GM19043 (cell line): ENCODE data around the gene NXPE2.
"Not testable (repeated sequence)": the region's sequence is repeated elsewhere in the genome, so short reads cannot be mapped to it uniquely, and the experiment has no call there.

Experiments
- ATAC-seq: cut with Tn5 transposase; IDR thresholded peaks from one replicate; pipeline ENCODE4 v1.9.1; 2021; ENCODE audit warnings: low read depth; ENCODE audit not compliant: unreplicated experiment

Gene NXPE2

DNA sequence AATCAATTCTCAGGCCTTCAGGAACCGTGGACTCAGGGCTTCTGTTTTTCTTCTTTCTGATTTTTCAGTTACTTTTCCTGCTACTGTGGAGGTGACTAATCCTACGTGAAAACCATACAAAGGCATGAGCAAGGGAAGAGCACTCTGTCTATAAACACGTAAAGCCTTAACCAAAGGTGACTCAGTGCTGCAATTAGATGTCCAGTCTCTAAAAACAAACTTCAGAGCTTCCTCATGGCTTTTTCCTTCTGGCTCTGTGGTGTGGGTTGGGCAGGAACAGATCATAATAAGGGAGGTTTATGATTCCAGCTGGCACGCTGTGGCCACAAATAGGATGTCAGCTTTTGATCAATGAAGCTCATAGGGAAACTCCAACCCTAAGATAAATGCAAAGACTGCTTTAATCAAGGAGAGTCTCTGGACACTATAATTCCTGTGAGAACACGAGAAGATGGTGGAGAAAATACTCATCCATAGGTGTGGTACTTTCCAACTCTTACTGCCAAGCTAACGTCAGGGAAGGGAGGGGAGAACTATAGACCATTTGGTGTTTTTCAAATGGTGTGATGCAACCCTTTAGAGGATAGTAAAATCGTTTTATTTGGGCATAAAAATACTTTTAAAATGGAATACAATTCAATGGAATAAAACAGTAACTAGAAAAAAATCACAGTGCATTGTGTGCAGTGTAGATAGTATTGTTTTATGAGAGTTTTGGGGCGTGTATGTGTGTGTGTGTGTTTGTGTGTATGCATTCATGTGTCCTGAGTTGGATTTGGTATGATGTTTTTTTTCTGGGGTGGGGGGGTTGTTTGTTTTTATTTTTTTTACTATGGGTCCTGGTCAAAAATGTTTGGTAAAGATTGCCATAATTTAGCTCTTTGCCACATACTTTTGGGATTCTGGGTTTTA is at the start of gene NXPE2:
NXPE2 (plus strand) TSS at position 403 of the 912 bp plus-strand sequence; CDS start at position 452, 49 bp downstream.
- ATAC-seq, result no peak

DNA sequence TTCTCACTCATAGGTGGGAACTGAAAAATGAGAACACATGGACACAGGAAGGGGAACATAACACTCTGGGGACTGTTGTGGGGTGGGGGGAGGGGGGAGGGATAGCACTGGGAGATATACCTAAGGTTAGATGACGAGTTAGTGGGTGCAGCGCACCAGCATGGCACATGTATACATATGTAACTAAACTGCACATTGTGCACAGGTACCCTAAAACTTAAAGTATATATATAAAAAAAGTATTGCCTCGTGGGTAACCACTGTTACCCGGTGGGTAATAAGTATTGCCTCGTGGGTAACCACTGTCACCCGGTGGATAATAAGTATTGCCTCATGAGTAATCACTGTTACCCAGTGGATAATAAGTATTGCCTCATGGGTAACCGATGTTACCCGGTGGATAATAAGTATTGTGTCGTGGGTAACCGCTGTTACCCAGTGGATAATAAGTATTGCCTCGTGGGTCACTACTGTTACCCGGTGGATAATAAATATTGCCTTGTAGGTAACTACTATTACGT is 46.8 kb upstream of the NXPE2 start:
- not testable (repeated sequence) for ATAC-seq

DNA sequence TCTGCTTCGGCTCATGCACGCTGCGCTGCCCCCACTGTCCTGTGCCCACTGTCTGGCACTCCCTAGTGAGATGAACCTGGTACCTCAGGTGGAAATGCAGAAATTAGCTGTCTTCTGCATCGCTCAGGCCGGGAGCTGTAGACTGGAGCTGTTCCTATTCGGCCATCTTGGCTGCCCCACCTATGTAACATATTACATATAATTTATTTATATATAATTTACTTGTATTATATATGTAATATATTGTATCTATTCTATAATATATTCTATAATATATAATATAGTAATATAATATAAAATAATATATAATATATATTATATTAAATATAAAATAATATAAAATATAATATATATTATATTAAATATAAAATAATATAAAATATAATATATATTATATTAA is 38.9 kb upstream of the NXPE2 start:
- ATAC-seq, result not testable (repeated sequence)

DNA sequence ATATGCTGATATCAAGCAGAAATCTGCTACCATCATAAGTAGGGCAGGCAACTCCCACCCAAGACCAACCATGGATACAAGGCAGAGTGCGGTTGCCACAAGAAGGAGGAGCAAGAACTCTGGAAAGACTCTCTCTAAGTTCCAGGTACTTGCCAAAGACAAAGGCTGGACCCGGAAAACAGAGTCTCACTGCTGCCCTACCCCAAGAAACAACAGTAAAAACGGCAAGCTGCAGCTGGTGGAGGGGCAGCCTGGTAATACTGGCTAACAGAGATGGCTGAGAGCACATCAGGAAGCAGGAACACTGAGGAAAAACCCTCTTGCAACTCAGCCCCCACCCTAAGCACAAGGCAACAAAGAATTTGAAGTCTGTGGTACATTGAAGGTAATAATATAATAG is 27.7 kb upstream of the NXPE2 start:
- ATAC-seq, result no peak

DNA sequence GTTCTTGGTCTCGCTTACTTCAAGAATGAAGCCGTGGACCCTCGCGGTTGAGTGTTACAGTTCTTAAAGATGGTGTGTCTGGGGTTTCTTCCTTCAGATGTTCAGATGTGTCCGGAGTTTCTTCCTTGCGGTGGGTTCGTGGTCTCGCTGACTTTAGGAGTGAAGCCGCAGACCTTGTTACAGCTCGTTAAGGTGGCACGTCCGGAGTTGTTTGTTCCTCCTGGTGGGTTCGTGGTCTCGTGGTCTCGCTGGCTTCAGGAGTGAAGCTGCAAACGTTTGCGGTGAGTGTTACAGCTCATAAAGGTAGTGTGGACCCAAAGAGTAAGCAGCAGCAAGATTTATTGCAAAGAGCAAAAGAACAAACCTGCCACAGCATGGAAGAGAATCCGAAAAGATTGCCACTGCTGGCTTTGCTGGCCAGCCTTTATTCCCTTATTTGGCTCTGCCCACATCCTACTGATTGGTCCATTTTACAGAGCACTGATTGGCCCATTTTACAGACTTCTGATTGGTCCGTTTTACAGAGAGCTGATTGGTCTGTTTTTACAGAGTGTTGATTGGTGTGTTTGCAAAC is 27.1 kb upstream of the NXPE2 start:
- no peak for ATAC-seq

DNA sequence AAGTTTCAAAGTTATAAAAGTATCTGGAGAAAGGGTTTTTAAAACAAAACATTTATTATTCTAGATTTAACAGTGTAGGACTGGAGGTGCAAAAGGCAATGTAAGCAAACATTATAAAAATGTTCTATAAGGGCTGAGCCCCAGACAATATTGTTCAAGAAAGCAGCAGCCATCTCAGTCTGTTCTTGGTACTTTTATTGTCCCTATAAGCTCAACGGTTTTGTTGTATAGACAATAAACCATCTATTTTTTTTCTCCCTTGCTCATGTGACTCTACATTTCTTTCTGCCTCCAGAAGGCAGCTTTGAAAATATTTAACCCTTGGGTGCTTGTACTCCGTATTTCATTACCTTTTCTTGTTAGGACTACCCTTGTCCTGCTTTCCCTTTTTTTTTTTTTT is 25.2 kb upstream of the NXPE2 start:
- no peak for ATAC-seq

DNA sequence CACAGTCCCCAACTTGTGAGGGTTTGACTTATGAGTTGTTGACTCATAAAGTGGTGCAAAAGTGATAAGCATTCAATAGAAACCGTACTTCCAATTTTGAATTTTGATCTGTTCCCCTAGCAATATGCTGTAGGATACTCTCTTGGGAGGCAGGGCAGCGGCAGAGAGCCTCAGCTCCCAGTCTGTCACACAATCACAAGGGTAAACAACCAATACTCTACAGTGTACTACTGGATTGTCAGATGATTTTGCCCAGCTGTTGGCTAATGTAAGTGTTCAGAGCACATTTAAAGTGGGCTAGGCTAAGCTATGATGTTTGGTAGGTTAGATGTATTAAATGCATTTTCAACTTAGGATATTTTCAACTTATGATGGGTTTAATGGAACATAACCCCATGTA is 13.7 kb upstream of the NXPE2 start:
- no peak for ATAC-seq

DNA sequence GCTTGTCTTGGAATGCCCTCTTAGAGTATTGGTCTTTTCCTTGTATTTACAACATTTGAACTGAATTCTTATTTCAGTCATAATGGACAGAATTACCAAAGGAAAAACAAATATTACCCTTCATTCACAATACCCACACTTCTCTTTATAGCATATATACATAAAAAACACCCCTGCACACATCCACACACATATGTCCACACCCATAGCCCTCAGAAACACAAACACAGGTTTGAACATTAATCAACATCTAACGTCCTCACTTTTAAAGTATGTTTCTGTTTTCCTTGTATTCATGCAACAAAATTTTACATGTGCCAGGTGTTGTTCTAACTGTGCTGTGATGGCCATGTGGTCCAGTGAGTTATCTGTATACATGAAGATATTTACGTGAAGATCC is 11.6 kb upstream of the NXPE2 start:
- no peak for ATAC-seq

DNA sequence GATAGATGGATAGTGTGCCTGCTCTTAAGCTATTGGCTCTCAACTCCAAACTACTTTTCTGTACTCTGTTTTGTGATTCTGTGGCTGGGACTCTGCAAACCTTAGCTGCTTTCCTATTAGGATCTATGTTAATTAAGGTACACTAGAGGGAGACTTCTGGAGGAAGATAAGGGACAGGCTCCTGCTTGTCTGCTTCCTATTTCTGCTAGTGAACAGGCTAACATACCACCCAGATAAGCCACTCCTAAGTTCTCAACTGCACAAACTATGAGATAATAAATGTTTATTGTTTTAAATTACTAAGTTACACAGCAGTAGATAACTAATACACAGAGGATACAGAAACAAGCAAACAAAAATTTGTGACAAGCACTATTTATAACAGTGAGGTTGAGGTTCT is 10.2 kb upstream of the NXPE2 start:
- no peak for ATAC-seq

DNA sequence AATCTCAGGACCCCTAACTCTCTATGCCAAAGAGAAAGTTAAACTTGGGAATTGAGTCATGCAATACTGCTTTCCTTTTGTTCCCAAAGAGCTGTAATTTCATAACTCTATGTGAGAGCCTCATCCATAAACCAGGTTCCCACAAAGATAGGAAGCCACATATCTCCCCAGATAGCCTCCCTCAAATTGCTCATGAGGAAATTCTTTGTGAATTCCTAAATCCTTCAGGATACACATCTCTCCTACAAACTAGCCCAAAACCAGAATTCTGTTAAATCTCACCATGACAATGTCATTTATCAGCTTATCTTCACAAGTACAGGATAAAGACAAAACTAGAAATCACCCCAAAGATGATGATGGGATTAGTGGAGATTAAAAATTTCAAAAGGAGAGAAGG is 4.7 kb upstream of the NXPE2 start:
- ATAC-seq, result no peak

DNA sequence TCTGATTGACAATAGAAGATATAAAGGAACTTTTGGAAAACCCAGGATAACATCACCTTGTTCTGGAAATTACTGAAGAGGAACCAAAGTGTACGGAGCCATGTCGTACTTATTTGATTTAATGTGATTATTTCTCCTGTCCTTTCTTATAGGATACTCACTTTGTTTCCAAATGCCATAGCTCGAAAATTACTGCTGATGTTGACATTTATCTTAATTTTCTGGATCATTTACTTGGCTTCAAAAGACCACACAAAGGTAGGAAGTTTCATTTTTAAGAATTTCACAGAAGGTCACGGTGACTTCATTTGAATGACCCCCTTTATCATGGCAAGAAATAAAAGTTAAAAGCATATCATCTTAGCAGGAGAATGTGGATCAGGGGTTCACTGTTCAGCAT is 1.2 kb downstream of the NXPE2 start:
- ATAC-seq, result no peak

DNA sequence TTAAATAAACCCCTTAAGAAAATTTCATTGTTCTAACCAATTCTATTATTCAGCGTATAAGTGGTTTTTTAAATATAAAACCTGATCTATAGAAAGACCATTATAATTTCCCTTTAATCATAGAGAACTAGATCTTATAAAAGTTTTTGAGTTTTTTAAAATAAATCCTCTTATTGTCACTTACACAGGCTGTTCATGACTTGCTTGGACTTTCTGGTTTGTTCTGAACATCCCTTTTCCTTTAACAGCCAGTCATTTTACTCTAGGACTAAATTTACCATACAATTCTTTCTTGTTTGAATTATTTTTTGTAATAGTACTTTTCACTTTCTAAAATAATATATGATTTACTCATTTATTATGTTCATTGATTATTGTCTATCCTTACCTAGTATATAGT is 4.7 kb downstream of the NXPE2 start:
- no peak for ATAC-seq

DNA sequence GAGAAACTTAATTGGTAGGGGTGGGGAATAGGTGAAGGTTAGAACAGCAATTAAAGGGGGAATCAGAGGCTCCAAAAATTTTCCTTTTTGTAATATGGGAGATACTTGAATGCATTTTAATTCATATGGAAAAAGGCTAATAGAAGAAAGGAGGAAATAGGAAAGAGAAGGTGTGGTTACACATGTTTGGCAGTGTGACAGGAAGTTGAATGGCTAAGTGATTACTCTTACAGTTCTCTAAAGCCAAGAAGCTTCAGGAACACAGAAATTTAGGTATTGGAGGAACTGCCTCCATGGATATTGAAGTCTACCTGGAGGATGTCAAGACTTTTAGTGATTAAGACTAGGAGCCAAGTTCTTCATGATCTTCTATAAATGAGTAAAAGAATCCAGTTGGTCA is 6.3 kb downstream of the NXPE2 start:
- ATAC-seq, result no peak

DNA sequence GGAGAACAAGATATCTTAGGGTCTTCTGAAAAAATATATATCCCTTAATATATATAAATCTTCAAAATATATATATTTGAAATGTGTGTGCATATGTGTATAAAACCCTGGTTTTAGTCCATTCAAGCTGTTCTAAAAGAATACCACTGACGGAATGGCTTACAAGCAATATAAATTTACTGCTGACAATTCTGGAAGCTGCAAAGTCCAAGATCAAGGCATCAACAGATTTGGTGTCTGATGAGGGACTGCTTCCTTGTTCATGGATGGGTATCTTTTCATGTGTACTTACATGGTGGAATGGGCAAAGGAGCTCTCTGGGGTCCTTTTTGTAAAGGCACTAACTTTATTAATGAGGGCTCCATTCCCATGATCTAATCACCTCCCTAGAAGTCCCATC is 6.8 kb downstream of the NXPE2 start:
- ATAC-seq, result no peak

DNA sequence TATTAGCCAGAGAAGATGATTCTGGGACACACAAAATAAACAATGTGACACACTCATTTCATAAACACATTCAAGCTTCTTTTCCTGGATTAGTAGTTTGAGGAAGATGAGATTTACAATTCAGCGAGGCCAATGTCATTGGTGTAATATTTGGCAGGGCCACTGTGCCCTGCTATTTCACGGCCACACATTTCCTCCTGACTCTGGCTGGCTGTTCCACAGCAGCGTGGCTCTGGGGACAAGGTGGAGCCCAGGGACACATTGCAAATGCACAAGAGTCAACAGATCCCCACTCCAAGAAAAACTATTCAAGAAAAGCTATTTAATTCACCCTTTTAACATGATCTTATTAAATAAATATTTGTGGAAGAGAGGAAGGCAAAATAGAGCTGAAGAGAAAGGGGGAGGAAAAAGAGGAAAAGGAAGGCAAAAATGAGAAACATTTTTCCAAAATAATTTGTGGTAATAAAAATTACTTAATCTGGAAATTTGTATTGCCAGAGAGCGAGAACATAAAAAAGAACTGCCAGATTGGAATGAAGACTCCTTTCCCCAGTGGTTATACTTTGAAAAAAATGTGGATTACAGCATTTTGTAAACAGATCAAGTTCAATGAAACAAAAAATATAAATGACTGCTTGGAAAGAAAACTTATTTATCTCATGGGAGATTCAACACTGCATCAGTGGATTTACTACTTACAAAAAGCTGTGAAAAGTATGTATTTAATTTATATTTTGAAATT is 27.1 kb downstream of the NXPE2 start:
- ATAC-seq, result no peak

DNA sequence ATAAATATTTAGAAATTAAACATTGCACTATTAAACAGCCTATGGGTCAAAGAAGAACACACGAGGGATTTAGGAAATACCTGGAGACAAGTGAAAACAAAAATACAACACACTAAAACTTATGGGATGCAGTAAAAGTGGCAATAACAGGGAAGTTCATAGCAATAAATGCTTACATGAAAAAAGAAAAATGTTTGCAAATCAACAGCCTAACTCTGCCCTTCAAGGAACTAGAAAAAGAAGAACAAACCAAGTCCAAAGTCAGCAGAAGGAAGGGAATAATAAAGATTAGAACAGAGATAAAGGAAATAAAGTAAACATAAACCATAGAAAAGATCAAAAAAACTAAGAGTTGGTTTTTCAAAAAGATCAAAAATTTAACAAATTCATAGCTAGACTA is 31.6 kb downstream of the NXPE2 start:
- no peak for ATAC-seq

DNA sequence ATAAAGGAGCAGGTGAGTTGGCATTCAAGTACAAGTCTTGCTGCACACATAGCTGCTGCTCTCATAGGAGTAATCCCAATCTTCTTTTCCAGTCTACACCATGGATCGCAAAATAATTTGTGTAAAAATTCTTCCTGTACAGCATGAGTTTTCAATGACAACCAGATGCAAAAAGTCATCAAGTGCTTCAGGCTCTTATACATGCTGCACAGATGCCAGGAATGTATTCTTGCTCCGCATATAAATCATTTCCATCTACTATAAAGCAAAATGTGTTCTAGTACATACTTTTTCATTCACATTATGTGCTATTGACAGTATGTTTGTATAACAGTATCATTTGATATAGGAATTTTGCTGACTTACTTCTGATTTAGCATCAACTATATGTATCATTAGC is 35.4 kb downstream of the NXPE2 start:
- no peak for ATAC-seq

DNA sequence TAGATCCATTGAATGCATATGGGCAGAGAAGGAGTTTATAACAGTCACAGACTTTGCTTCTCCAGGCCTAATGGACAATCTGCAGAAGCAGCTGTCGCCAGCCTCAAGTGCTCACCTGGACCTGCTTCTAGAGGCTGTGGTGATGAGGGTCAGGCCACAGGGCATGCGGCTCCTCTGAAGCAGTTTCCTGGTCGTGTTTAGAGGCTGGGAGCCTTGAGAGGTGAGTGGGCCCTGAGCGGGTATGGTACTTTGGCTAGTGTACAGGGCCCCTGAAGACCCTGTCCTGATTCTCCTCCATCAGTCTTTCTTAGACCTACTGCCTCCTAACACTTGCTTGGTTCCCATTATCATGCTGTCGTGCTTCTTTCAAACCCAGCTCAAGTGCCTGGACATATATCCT is 41.2 kb downstream of the NXPE2 start:
- ATAC-seq, result no peak

DNA sequence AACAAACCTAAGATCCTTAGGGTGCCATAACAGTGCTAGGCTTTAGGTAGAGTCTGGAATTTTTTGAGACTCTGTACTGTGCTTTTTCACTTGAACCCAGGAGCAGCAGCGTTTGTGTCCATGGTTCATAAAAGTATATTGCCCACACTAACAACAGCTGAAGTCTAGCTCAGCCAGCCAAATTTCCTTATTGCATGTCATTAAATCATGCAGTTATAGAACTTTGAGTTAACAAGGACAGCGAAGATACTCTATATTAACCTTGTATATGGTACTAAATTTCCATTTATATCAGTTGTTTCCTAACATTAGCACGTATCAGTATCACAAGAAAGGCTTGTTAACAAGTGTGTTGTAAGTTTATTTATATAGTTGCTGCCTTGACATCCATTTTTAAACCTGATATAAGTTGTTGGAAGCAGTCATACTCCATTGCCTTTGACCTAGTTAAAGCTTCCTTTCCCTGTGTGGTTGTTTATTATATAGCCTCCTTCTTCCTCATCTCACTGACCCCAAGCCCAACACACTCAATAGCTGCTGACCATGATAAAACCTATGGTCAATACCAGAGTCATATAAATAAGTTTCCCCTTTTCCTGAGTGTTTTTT is 46.7 kb downstream of the NXPE2 start:
- ATAC-seq, result no peak

DNA sequence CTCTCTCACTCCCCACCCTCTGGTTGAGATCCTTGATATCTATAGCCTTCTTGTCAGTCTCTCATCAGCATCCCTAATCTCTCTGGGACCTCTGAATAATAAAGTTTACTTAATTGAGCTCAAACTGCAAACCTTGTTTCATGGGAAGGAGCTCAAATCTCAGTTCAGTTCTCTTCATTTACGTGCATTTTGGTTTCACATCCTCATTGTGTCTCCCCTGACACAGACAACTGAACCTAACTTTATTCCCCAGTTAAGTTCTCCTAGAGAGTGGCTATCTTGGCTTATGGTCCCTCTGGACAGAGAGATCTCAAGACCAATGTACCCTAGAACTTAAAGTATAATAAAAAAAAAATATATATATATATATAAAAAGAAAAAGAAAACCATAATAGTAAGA is 47.3 kb downstream of the NXPE2 start:
- ATAC-seq, result no peak

DNA sequence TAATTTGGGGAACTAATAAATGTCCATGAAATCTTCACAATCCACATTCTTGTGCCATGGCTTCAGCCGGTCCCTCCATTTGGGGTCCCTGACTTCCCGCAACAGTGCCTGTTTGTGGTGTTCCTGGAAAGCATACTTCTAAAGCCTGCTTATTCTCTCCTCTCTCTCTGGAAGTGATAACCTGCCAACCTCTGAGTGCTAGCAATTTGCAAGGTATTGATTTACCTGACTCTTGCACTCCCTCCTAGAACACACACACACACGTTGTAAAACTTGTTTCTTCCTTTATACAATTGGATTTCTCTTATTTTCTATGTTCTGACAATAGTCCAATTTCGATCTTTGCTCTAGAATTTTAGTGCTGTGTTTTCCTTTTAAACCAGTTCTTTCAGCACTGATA is 58.5 kb downstream of the NXPE2 start:
- ATAC-seq, result no peak
